GM21717 (cell line): Measurements from ENCODE around the gene EBI3.
"Not testable (repeated sequence)": the region's sequence is repeated elsewhere in the genome, so short reads cannot be mapped to it uniquely, and the experiment has no call there.

Experiments
- ATAC-seq: cut with Tn5 transposase; IDR thresholded peaks from one replicate; pipeline ENCODE4 v1.9.1; 2021; ENCODE audit warnings: mild to moderate bottlenecking, moderate library complexity; ENCODE audit not compliant: unreplicated experiment

Gene EBI3

DNA sequence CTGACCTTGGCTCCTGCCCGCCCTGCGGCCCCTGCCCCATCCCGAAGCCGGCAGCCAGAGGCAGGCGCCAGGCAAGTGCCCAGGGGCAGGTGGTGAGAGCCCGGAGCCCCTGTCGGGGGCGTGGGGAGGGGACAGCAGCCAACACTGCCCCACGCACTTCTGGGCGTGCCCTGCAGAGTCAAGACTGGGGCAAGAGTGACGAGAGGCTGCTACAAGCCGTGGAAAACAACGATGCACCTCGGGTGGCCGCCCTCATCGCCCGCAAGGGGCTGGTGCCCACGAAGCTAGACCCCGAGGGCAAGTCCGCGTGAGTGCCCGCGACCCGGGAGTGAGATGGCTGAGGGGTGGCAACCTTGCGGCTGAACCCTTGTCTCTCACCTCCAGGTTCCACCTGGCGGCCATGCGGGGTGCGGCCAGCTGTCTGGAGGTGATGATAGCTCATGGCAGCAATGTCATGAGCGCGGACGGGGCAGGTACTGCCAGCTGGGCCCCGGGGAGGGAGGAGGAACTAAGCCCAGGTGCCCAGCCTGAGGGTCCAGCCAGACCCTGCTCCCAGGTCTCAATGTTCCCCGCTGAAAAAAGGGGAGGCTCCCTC lies 29.5 kb upstream of the EBI3 start:
- no peak for ATAC-seq

DNA sequence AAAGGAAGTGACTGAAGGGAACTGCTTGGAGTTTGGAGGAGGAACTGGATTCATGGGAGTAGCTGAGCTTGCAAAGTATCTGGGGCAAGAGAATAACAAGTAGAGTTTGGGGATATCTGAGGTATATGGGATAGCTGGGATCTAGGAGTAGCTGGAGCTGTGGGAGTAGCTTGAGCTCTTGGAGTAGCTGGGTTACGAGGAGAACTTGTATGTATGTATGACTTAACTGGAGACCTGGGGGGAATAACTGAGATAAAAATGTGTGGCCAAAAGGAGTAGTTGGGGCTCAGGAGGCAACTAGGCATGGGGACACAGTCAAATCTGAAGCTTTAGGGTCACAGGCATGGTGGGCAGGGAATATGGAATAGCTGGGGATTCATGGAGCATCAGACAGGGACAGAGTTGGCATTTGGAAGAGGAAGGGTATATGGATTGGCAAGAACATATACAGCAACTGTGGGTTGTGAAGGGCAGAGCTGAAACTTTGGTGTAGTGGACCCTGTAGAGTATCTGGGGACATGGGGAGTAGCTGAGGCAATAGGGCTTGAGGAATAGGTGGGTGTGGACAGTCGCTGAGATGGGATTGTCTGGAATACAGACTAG lies 28.3 kb upstream of the EBI3 start:
- no peak for ATAC-seq

DNA sequence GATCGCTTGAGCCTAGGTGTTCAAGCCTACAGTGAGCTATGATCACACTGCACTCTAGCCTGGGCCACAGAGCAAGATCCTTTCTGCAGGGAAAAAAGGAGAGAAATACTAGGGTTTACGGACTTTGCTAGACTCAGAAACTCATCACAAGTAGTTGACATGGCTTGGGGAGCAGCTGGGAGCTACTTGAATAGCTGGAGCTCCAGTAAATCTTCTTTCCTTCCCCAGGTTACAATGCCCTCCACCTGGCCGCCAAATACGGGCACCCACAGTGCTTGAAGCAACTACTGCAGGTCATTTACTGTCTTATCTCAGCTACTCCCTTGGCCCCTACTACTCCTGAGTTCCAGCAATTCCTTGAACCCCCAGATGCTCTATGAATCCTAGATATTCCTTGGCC lies 27.5 kb upstream of the EBI3 start:
- ATAC-seq, result no peak

DNA sequence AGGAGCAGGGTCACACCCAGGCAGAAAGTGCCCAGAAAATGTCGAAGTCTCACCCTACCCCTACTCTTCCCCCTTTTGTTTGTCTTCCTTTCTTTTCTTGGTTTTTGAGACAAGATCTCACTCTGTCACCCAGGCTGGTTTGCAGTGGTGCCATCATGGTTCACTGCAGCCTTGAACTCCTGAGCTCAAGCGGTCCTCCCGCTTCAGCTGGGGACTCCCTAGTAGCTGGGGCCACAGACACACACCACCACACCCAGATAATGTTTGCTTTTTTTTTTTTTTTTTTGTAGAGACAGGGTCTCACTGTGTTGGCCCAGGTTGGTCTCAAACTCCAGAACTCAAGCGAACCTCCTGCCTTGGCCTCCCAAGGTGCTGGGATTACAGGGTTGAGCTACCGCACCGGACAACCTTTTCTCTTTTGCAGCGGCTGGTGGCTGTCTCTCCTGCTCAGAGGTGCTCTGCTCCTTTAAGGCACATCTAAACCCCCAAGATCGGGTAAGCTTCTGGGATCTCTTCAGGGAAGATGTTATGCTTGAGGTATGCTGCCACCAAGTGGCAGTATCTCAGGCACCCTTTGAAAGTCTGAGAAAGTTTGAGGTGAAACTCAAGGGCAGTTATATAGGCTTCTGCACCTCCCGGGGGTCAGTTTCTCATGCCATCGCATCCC lies 22.4 kb upstream of the EBI3 start:
- ATAC-seq, result no peak

DNA sequence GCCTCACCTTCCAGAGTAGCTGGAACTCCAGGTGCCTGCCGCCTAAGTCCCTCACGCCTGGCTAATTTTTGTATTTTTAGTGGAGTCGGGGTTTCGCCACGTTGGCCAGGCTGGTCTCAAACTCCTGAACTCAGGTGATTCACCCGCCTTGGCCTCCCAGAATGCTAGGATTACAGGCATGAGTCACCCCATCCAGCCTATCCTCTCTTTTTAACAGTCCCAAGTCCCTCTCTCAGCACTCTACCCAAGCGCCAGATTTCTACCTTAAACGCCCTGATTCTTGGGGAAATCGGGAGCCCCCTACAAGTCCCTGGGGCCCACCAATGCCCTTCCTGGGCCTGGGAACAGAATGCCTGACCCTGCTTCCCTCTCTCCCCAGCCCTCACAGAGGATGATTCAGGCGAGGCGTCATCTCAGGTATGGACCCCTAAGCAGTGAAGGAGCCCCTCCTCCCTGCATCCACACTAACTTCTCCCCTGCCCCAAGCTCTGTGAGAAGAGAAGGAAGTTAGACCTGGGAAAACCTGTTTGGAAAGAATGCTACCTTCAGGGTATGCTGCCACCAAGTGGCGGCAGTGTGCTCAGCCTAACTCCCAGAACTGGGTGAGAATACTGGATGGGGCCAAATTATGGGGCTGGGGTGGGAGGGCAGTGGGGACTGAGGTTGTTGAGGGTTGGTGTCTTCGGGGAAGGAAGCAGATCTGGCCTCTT lies 20.8 kb upstream of the EBI3 start:
- ATAC-seq, result no peak

DNA sequence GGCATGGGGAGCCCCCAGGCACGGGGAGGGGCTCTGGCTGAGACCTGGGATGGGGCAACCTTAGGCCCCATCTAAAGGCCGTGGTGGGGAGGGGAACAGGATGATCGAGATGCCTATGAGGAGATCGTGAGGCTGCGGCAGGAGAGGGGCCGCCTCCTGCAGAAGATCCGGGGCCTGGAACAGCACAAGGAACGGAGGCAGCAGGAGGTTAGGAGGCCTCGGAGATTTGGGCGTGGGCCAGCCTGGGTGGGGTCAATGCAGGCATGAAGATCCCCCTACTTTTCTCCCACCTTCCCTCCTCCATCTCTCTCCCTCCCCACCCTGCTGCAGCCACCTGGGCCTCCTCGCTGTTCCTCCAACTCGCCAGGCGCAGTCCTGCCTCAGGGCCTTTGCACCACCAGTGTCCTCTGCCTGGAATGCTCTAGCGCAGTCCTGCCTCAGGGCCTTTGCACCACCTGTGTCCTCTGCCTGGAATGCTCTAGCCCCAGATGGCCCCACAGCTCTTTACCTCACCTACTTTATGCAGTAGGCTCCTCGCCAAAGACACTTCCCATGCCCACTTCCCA lies 19.1 kb upstream of the EBI3 start:
- ATAC-seq, result no peak

DNA sequence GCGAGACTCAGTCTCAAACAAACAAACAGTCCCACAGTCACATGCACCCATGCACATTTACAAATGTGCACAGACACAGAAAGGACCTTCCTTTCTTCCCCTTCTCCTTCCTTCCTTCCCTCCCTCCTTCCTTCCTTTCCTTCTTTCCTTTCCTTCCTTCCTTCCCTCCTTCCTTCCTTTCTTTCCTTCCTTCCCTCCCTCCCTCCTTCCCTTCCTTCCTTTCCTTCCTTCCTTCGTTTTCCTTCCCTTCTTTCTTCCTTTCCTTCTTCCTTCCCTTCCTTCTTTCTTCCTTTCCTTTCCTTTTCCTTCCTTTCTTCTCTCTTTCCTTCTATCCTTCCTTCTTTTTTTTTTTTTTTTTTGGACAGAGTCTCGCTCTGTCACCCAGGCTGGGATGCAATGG lies 16.2 kb upstream of the EBI3 start:
- ATAC-seq, result no peak

DNA sequence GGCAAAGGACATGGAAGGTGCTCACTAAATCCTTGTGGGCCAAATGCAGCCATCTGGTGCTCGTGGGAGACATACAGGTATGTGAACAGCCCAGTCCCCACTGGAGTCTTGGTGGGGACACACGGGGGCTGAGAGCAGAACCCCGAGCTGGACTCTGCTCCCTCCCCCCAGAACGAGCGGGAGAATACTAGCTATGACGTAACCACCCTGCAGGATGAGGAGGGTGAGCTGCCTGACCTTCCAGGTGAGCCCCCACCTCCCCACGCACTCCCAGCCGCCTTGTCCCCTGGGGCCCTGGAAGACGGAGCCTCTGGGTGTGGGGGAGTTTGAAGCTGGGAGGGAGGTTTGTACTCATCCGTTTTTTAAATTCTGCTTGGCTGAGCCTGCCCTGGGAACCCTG lies 13.5 kb upstream of the EBI3 start:
- ATAC-seq, result no peak

DNA sequence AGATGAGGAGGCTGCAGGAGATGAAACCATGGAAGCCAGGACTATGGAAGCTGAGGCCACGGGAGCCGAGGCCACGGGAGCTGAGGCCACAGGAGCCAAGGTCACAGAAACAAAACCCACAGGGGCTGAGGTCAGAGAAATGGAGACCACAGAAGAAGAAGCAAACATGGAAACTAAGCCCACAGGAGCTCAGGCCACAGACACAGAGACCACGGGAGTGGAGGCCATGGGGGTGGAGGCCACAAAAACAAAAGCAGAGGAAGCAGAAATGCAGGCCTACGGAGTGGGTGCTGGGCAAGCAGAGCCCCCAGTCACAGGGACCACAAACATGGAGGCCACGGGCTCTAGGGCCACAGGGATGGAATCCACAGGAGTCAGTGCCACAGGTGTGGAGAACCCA lies 12.5 kb upstream of the EBI3 start:
- ATAC-seq, result no peak

DNA sequence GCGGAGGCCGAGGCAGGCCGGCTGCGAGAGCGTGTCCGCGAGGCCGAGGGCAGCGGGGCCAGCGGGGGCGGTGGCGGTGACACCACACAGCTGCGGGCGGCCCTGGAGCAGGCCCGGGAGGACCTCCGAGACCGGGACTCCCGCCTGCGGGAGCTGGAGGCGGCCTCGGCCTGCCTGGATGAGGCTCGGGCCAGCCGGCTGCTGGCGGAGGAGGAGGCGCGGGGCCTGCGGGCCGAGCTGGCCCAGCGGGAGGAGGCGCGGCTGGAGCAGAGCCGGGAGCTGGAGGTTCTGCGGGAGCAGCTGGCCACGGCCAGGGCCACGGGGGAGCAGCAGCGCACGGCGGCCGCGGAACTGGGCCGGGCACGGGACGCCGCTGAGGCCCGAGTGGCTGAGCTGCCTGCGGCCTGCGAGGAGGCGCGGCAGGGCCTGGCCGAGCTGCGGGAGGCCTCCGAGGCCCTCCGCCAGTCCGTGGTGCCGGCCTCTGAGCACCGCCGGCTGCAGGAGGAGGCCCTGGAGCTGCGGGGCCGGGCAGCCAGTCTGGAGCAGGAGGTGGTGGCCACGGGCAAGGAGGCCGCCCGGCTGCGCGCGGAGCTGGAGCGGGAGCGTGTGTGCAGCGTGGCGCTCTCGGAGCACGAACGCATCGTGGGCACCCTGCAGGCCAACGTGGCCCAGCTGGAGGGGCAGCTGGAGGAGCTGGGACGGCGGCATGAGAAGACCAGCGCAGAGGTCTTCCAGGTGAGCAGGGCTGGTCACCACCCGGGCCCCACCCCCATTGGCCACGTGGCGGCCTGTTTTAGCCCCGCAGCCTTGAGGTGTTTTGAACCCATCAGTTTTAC lies 11.7 kb upstream of the EBI3 start:
- ATAC-seq, result no peak

DNA sequence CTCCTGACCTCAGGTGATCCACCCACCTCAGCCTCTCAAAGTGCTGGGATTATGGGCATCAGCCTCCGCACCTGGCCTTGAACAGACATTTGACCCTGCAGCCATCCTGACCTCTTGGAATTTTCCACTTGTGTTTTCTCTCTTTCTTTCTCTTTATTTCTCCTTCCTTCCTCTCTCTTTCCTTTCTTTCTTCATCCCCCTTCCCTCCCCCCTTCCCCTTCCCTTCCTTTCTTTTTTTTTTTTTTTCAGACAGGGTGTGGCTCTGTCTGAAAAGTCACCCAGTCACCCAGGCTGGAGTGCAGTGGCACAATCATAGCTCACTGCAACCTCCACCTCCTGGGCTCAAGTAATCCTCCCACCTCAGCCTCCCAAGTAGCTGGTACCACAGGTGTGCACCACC lies 10.8 kb upstream of the EBI3 start:
- not testable (repeated sequence) for ATAC-seq

DNA sequence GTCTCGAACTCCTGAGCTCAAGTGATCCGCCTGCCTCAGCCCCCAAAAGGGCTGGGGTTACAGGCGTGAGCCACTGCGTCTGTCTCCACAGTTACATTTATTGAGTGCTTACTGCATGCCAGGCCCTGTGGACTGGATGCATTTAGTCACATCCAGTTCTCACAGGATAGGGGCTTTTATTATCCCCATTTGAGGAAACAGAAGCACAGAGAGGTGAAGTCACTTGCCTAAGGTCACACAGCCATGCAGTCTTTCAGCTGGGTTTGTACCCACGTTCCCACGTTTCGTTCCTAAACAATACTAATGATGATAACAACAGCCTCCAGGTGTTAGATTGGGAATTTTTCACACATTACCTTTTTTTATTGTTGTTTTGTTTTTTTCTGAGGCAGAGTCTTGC lies 9.1 kb upstream of the EBI3 start:
- no peak for ATAC-seq

DNA sequence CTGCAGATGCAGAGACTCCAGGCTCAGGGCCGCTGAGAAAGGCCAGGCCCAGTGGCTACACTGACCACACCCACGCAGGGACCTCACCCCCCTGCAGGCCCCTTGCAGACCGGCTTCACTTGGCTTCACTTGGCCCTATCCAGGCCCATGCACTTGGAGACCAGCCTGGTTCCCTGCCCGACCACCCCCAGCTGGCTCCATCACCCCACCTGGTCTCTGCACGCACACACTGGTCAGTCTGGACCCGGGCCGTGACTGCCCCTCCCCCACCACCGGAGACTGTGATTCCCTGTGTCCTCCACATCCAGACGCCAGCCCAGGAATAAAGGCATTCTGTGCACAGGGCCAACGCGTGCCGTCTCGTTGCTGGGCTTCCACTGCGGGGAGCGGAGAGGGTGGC lies 4.9 kb upstream of the EBI3 start:
- no peak for ATAC-seq

DNA sequence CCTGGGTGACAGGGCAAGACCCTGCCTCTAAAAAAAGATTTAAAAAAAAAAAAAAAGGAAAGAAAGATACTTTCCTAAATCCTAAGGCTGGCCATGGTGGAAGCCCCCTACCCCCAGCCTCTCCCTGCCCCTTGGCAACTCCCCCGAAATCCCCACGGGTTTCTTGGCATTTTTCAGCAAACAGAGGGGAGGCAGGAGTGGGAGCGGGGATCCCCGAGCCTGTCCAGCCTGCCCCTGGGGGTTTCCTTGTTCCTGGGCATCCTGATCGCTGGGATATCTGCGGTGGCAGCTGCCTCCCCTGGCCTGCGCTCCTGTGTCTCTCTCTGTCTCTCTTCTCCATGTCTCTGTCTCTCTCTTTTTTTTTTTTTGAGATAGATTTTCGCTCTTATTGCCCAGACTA lies 3.4 kb upstream of the EBI3 start:
- ATAC-seq, result no peak

DNA sequence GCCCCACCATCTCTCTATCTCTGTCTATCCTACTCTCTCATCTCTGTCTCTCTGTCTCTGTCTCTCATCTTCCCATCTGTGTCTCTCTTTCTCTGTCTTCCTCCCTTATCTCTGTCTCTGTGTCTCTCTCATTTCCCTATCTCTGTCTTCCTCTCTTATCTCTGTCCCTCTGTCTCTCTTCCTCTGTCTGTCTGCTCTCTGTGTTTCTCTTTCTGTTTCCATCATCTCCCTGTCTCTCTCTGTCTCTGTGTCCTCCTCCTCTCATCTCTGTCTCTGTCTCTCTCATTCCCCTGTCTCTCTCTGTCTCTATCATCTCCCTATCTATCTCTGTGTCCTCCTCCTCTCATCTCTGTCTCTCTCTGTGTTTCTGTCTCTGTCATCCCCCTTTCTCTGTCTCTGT lies 1.6 kb upstream of the EBI3 start:
- no peak for ATAC-seq

DNA sequence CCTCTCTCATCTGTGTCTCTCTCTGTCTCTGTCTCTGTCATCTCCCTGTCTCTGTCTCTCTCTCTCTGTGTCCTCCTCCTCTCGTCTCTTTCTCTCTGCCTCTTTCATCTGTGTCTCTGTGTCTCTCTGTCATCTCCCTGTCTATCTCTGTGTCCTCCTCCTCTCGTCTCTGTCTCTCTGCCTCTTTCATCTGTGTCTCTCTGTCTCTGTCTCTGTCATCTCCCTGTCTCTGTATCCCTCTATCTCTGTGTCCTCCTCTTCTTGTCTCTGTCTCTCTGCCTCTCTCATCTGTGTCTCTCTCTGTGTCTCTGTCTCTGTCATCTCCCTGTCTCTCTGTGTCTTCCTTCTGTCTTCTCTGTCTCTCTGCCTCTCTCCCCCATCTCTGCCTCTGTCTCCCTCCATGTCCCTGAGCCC lies 551 bp upstream of the EBI3 start:
- ATAC-seq, result no peak

DNA sequence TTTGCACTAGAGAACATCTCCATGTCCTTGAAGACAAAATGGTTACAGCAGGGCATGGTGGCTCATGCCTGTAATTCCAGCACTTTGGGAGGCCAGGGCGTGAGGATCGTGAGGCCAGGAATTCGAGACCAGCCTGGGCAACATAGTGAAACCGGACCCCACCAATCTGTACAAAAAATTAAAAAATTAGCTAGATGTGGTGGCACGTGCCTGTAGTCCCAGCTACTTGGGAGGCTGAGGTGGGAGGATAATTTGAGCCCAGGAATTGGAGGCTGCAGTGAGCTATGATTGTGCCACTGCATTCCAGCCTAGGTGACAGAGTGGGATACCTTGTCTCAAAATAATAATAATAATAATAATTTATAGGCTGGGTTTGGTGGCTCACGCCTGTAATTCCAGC lies 914 bp downstream of the EBI3 start:
- not testable (repeated sequence) for ATAC-seq

DNA sequence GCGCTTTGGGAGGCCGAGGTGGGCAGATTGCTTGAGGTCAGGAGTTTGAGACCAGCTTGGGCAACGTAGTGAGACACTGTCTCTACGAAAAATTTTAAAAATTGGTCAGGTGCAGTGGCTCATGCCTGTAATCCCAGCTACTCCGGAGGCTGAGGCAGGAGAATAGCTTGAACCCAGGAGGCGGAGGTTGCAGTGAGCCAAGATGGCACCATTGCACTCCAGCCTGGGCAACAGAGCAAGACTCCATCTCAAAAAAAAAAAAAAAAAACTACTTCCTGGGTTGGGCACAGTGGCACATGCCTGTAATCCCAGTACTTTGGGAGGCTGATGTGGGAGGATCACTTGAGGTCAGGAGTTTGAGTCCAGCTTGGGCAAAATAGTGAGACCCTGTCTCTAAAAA lies 2.2 kb downstream of the EBI3 start:
- ATAC-seq, result not testable (repeated sequence)

DNA sequence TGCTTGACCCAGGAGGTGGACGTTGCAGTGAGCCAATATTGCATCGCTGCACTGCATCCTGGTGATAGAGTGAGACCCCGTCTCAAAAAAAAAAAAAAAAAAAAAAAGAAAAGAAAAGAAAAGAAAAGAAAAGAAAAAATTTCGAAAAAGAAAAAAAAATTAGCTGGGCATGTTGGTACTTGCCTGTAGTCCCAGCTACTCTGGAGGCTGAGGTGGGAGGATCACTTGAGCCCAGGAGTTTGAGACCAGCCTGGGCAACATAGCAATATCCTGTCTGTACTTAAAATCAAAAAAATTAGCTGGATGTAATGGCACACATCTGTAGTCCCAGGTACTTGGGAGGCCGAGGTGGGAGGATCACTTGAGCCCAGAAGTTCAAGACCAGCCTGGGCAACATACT lies 2.8 kb downstream of the EBI3 start:
- ATAC-seq, result not testable (repeated sequence)

DNA sequence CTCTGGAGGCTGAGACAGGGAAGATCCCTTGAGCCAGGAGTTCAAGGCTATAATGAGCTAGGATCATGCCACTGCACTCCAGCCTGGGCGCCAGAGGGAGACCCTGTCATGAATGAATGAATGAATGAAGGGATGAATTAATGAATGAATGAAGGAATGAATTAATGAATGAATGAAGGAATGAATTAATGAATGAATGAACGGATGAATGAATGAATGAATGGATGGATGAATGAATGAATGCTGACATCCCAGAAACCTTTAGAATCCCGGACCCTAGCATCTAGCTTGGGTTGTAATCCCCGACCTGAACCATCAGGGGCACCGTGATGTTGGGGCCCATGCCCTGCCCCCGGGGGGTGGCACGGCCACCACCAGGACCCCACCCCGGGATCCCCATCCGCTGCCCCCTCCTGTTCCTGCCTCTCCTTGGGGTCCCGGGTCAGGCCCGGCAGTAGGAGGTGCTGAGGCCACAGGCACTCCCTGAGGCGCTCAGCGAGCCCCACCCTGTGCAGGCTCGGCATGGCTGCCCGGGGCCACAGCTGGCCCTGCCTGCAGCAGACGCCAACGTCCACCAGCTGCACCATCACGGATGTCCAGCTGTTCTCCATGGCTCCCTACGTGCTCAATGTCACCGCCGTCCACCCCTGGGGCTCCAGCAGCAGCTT lies 3.4 kb downstream of the EBI3 start:
- no peak for ATAC-seq
